HepG2 (cell line): ENCODE data around the gene MEIS3. TPM values are rescaled to one million over a fixed set of nuclear protein-coding genes. Genes with fewer than 3 reads are reported as not detected.
A peak's percentile ranks its signal among the peaks of the same experiment; 100 is the strongest.

Experiments used
- ARID2 ChIP-seq: sonication (generic); formaldehyde crosslinking; IDR thresholded peaks from 2 replicates; pipeline ENCODE4 v1.8.1; 2022; ENCODE audit warnings: mild to moderate bottlenecking, missing genetic modification reagents, borderline replicate concordance
- CCDC6 ChIP-seq: sonication (generic); formaldehyde crosslinking; IDR thresholded peaks from 2 replicates; pipeline ENCODE4 v1.8.1; 2022; ENCODE audit warnings: mild to moderate bottlenecking, missing genetic modification reagents, moderate library complexity
- DBP ChIP-seq: sonication (generic); formaldehyde crosslinking; IDR thresholded peaks from 2 replicates; pipeline ENCODE4 v1.4.0; 2020; ENCODE audit warnings: missing genetic modification reagents; ENCODE audit errors: not compliant biosample characterization
- HIC2 ChIP-seq: sonication (generic); formaldehyde crosslinking; IDR thresholded peaks from 2 replicates; pipeline ENCODE4 v1.9.0; 2022; ENCODE audit warnings: low read depth, missing genetic modification reagents
- MATR3 ChIP-seq: sonication (generic); formaldehyde crosslinking; IDR thresholded peaks from 2 replicates; pipeline ENCODE4 v1.4.0; 2020; ENCODE audit warnings: missing genetic modification reagents
- MIER3 ChIP-seq: IDR thresholded peaks from 2 replicates; pipeline ENCODE4 v1.6.1; 2016; ENCODE audit warnings: missing compliant biosample characterization, borderline replicate concordance
- NCOA2 ChIP-seq: sonication (generic); formaldehyde crosslinking; IDR thresholded peaks from 2 replicates; pipeline ENCODE4 v1.8.0; 2022; ENCODE audit warnings: inconsistent platforms
- NPAS2 ChIP-seq: sonication (generic); formaldehyde crosslinking; IDR thresholded peaks from 2 replicates; pipeline ENCODE4 v1.8.0; 2022; ENCODE audit warnings: mild to moderate bottlenecking, missing genetic modification reagents, borderline replicate concordance
- SKI ChIP-seq: fragments of 450-650 bp; IDR thresholded peaks from one replicate; pipeline ENCODE4 v1.6.1; 2018; ENCODE audit warnings: mild to moderate bottlenecking; ENCODE audit not compliant: partially characterized antibody
- SP4 ChIP-seq: sonication (generic); formaldehyde crosslinking; IDR thresholded peaks from 2 replicates; pipeline ENCODE4 v1.8.1; 2023; ENCODE audit warnings: mild to moderate bottlenecking, missing genetic modification reagents
- TARDBP ChIP-seq: sonication (generic); formaldehyde crosslinking; IDR thresholded peaks from 2 replicates; pipeline ENCODE4 v1.8.0; 2022; ENCODE audit warnings: mild to moderate bottlenecking, missing genetic modification reagents
- ZNF30 ChIP-seq: sonication (generic); formaldehyde crosslinking; IDR thresholded peaks from 2 replicates; pipeline ENCODE4 v1.5.0; 2020; ENCODE audit warnings: mild to moderate bottlenecking, missing genetic modification reagents
- ZNF343 ChIP-seq: sonication (generic); formaldehyde crosslinking; IDR thresholded peaks from 2 replicates; pipeline ENCODE4 v1.4.0; 2020; ENCODE audit warnings: mild to moderate bottlenecking, missing genetic modification reagents
- ZNF44 ChIP-seq: sonication (generic); formaldehyde crosslinking; IDR thresholded peaks from 2 replicates; pipeline ENCODE4 v1.5.1; 2020; ENCODE audit warnings: mild to moderate bottlenecking, missing genetic modification reagents
- ZNF441 ChIP-seq: sonication (generic); formaldehyde crosslinking; IDR thresholded peaks from 2 replicates; pipeline ENCODE4 v1.7.0; 2021; ENCODE audit warnings: missing genetic modification reagents, borderline replicate concordance
- ZNF484 ChIP-seq: sonication (generic); formaldehyde crosslinking; IDR thresholded peaks from 2 replicates; pipeline ENCODE4 v1.5.1; 2020; ENCODE audit warnings: mild to moderate bottlenecking, low read depth, missing genetic modification reagents, borderline replicate concordance
- ZNF609 ChIP-seq: sonication (generic); formaldehyde crosslinking; IDR thresholded peaks from 2 replicates; pipeline ENCODE4 v1.4.0; 2020; ENCODE audit warnings: mild to moderate bottlenecking, missing genetic modification reagents, borderline replicate concordance
- ZNF788 ChIP-seq: sonication (generic); formaldehyde crosslinking; IDR thresholded peaks from 2 replicates; pipeline ENCODE4 v1.5.0; 2020; ENCODE audit warnings: mild to moderate bottlenecking, missing genetic modification reagents, borderline replicate concordance
- ZSCAN21 ChIP-seq: sonication (generic); formaldehyde crosslinking; IDR thresholded peaks from 2 replicates; pipeline ENCODE4 v1.8.0; 2022; ENCODE audit warnings: mild to moderate bottlenecking, missing genetic modification reagents, moderate library complexity, borderline replicate concordance
- polyA plus RNA-seq, 8 experiments: library from polyadenylated mRNA; depleted of rRNA in 3 of 8; stranded (reverse) in 7 of 8; unstranded in 1 of 8; fragments of >200 nt; fragmentation: Illumina TruSeq in 4 of 8; extraction: Trizol in 4 of 8; gene quantifications; 2 replicates each; pipeline versions ENCODE4 v1.2.1 to v1.2.3, GENCODE V29; 2011 to 2016; ENCODE audit warnings: low read depth in 4 of 8, missing spikeins in 1 of 8, mixed read lengths in 1 of 8; ENCODE audit not compliant: insufficient read depth in 1 of 8
- total RNA-seq, 5 experiments: library from RNA; depleted of rRNA; stranded (reverse); fragments of >200 nt; fragmentation: Illumina TruSeq; extraction: Trizol; gene quantifications; 2 replicates each; pipeline ENCODE4 v1.2.3, GENCODE V29; 2016; ENCODE audit warnings: low read depth in 1 of 5
- TF ChIP-seq, protein P1 (sequence below): sonication (generic); formaldehyde crosslinking; IDR thresholded peaks from 2 replicates; pipeline ENCODE4 v1.4.0; 2020; ENCODE audit warnings: low read depth, mild to moderate bottlenecking, missing genetic modification reagents

MEIS3 gene
- total and polyA plus RNA-seq, 2 of the 13 experiments (the other 11 are each of a cell fraction or from before 2014, with no cell fraction given) = 0.09 to 0.70 TPM

- TF ChIP-seq HIC2 = no peak
- TF ChIP-seq MIER3 = no peak
- no peak for TF ChIP-seq ZNF44 (CRISPR knock-in tag)
- TF ChIP-seq SKI = no peak
- TF ChIP-seq ZNF30 (CRISPR knock-in tag) = no peak
- TF ChIP-seq CCDC6 (CRISPR knock-in tag) = no peak
- 0 out of 2 replicates have a peak, but pooled peaks have one; percentile 33 for TF ChIP-seq ZSCAN21 (CRISPR knock-in tag)
- TF ChIP-seq ZNF484 = no peak
- TF ChIP-seq ARID2 (CRISPR knock-in tag) = no peak
- TF ChIP-seq DBP (CRISPR knock-in tag) = peak; percentile 72
- TF ChIP-seq NCOA2 (CRISPR knock-in tag) = no peak
- peak; percentile 55; the same call in 1 of the 2 replicates for TF ChIP-seq ZNF441
- TF ChIP-seq SP4 (CRISPR knock-in tag) = no peak
- no peak for TF ChIP-seq ZNF609
- no peak for TF ChIP-seq MATR3 (CRISPR knock-in tag)
- 0 out of 2 replicates have a peak, but pooled peaks have one; percentile 31 for TF ChIP-seq ZNF788
- TF ChIP-seq, protein P1, sequence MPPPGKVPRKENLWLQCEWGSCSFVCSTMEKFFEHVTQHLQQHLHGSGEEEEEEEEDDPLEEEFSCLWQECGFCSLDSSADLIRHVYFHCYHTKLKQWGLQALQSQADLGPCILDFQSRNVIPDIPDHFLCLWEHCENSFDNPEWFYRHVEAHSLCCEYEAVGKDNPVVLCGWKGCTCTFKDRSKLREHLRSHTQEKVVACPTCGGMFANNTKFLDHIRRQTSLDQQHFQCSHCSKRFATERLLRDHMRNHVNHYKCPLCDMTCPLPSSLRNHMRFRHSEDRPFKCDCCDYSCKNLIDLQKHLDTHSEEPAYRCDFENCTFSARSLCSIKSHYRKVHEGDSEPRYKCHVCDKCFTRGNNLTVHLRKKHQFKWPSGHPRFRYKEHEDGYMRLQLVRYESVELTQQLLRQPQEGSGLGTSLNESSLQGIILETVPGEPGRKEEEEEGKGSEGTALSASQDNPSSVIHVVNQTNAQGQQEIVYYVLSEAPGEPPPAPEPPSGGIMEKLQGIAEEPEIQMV = no peak
- no peak for TF ChIP-seq ZNF343
- no peak for TF ChIP-seq NPAS2 (CRISPR knock-in tag)
- no peak for TF ChIP-seq TARDBP (CRISPR knock-in tag)
Observed at GRCh38 chr19:47406711-47407416, 12.5 kb downstream of the MEIS3 start (continued).
